Testis (tissue), 3 donors: ENCODE measurements around the gene TOM1L2. TPM values are rescaled to one million over a fixed set of nuclear protein-coding genes. Genes with fewer than 3 reads are reported as not detected.

Source experiments
- DNase-seq: peaks from one replicate; pipeline ENCODE4 v3.0.0-alpha.2; 2019
- H3K27ac ChIP-seq, 2 donors: fragments of 200-600 bp; sonication (generic); one replicate each; pipeline ENCODE4 v1.5.1; 2019
- H3K27me3 ChIP-seq: fragments of 200-600 bp; sonication (generic); one replicate; pipeline ENCODE4 v1.5.1; 2019
- H3K36me3 ChIP-seq: fragments of 200-600 bp; sonication (generic); one replicate; pipeline ENCODE4 v1.5.1; 2017; ENCODE audit warnings: low read depth; ENCODE audit errors: missing control alignments
- H3K4me1 ChIP-seq: fragments of 200-600 bp; sonication (generic); one replicate; pipeline ENCODE4 v1.5.1; 2019
- H3K4me3 ChIP-seq, 2 donors: fragments of 200-600 bp; sonication (generic); one replicate each; pipeline ENCODE4 v1.5.1; 2017 to 2019
- H3K9me3 ChIP-seq: fragments of 200-600 bp; sonication (generic); one replicate; pipeline ENCODE4 v1.5.1; 2017
- CTCF ChIP-seq, 3 experiments: fragments of 450-650 bp in 2 of 3; fragments of 200-600 bp in 1 of 3; sonication (generic) in 1 of 3; IDR thresholded peaks; one replicate each; pipeline ENCODE4 v1.5.1; 2016 to 2019; ENCODE audit warnings: antibody characterized with exemption in 3 of 3, mild to moderate bottlenecking in 2 of 3, moderate library complexity in 1 of 3
- POLR2A ChIP-seq: fragments of 450-650 bp; IDR thresholded peaks from one replicate; pipeline ENCODE4 v1.6.1; 2017; ENCODE audit warnings: antibody characterized with exemption, mild to moderate bottlenecking, moderate library complexity
- WGBS, 2 donors: methylation state at CpG; one replicate each; pipeline ENCODE4 v1.1.5; 2018; 5-methylcytosine and 5-hydroxymethylcytosine counted together
- intact Hi-C: fragments of 100-400 bp; cut with DNase I; formaldehyde crosslinking; loops from one replicate; pipeline ENCODE4 v1.15.1; 2023; ENCODE audit warnings: low total_unique reads
- polyA plus RNA-seq: library from polyadenylated mRNA; stranded (reverse); fragments of 350-450 nt; fragmentation: Illumina TruSeq; extraction: RNeasy Lipid Tissue Mini Kit (QIAGEN cat#74804); gene quantifications from one replicate; pipeline ENCODE4 v1.2.3, GENCODE V29; 2014; ENCODE audit warnings: low read depth, low replicate concordance; ENCODE audit not compliant: insufficient read depth
- total RNA-seq, 2 donors: library from RNA; depleted of rRNA; stranded (reverse); fragments of >200 nt; gene quantifications; one replicate each; pipeline ENCODE4 v1.2.3, GENCODE V29; 2016

Gene TOM1L2
- total and polyA plus RNA-seq, 3 donors from 2014 or later, result 92.4 to 221 (median 218) TPM

- 72 to 80% methylated on average over 2 of the region's 2 CpGs for WGBS, 2 donors
- DNase-seq, result no peak
- intact Hi-C loops, result no loop called here
- Histone ChIP-seq H3K4me1 (no peaks in the 10 kb centered on the region), H3K27me3 (no peaks in the 10 kb centered on the region), H3K4me3 (no peak overlapping the region), H3K36me3 (no peaks in the 10 kb centered on the region), H3K27ac (no peak overlapping the region), H3K9me3 (no peaks in the 10 kb centered on the region)
- TF ChIP-seq POLR2A (no peak), CTCF (IDR thresholded peaks at IDR 0.05) (no peak)
Observed at GRCh38 chr17:17990282-17990681, 18.1 kb upstream of the TOM1L2 start.

- Histone ChIP-seq H3K4me3 (no peak overlapping the region), H3K36me3 (no peaks in the 10 kb centered on the region), H3K4me1 (no peaks in the 10 kb centered on the region), H3K27ac (no peak overlapping the region), H3K9me3 (no peaks in the 10 kb centered on the region), H3K27me3 (no peaks in the 10 kb centered on the region)
- intact Hi-C loops, result no loop called here
- TF ChIP-seq CTCF (IDR thresholded peaks at IDR 0.05), result no peak
- no peak for TF ChIP-seq POLR2A
- WGBS, 2 donors, result 74 to 83% methylated on average over 8 to 10 of the region's 10 CpGs
- no peak for DNase-seq
Observed at GRCh38 chr17:17989618-17990017, 17.4 kb upstream of the TOM1L2 start.

GRCh38 chr17:17989081-17989480 is 16.9 kb upstream of the TOM1L2 start:
- TF ChIP-seq POLR2A (no peak), CTCF (IDR thresholded peaks at IDR 0.05) (no peak)
- no peaks in the 10 kb centered on the region for H3K9me3 ChIP-seq
- no peak for DNase-seq
- no peak overlapping the region for H3K27ac ChIP-seq
- H3K4me1 ChIP-seq, result no peaks in the 10 kb centered on the region
- WGBS, 2 donors, result 88 to 91% methylated on average over 9 of the region's 9 CpGs
- intact Hi-C loops, result no loop called here
- H3K27me3 ChIP-seq, result no peaks in the 10 kb centered on the region
- no peak overlapping the region for H3K4me3 ChIP-seq
- no peaks in the 10 kb centered on the region for H3K36me3 ChIP-seq

GRCh38 chr17:17988427-17988945 is 16.3 kb upstream of the TOM1L2 start:
- H3K27ac ChIP-seq, result no peak overlapping the region
- H3K4me1 ChIP-seq, result no peaks in the 10 kb centered on the region
- no peak overlapping the region for H3K4me3 ChIP-seq
- H3K27me3 ChIP-seq, result no peaks in the 10 kb centered on the region
- WGBS, 2 donors, result 89 to 94% methylated on average over 5 to 7 of the region's 7 CpGs
- intact Hi-C loops, result no loop called here
- TF ChIP-seq CTCF (IDR thresholded peaks at IDR 0.05) (no peak), POLR2A (no peak)
- no peak for DNase-seq
- no peaks in the 10 kb centered on the region for H3K36me3 ChIP-seq
- no peaks in the 10 kb centered on the region for H3K9me3 ChIP-seq

GRCh38 chr17:17987901-17988300 is 15.7 kb upstream of the TOM1L2 start:
- intact Hi-C loops, result no loop called here
- no peaks in the 10 kb centered on the region for H3K9me3 ChIP-seq
- H3K4me1 ChIP-seq, result no peaks in the 10 kb centered on the region
- H3K27ac ChIP-seq, result no peak overlapping the region
- no peak overlapping the region for H3K4me3 ChIP-seq
- no peaks in the 10 kb centered on the region for H3K36me3 ChIP-seq
- TF ChIP-seq POLR2A (no peak), CTCF (IDR thresholded peaks at IDR 0.05) (no peak)
- no peak for DNase-seq
- 80 to 83% methylated on average over 4 to 14 of the region's 14 CpGs for WGBS, 2 donors
- no peaks in the 10 kb centered on the region for H3K27me3 ChIP-seq
